Head of caudate nucleus (tissue), 42 donors: ENCODE measurements around the gene RPS6KA4.
A peak's percentile ranks its signal among the peaks of the same experiment; 100 is the strongest.
"Not testable (repeated sequence)": the region's sequence is repeated elsewhere in the genome, so short reads cannot be mapped to it uniquely, and the experiment has no call there.

Experiments
- DNase-seq, 42 donors: peaks; one replicate each; pipeline versions ENCODE4 v3.0.0 to v3.0.0-alpha.2; 2020 to 2021; ENCODE audit warnings: mixed read lengths in 7 of 42
- intact Hi-C: fragments of 100-400 bp; cut with DNase I; formaldehyde crosslinking; loops from one replicate; pipeline ENCODE4 v1.15.0; 2022

Gene RPS6KA4

GRCh38 chr11:64323373-64323772 is 35.6 kb upstream of the RPS6KA4 start:
- intact Hi-C loops = no loop called here
- no peak for DNase-seq

GRCh38 chr11:64323984-64324383 is 35.0 kb upstream of the RPS6KA4 start:
- DNase-seq, intact Hi-C loops: not testable (repeated sequence)

GRCh38 chr11:64324692-64325469 is 34.1 kb upstream of the RPS6KA4 start:
- DNase-seq = no peak
- intact Hi-C loops = no loop called here

GRCh38 chr11:64327375-64327774 is 31.6 kb upstream of the RPS6KA4 start:
- DNase-seq = no peak
- intact Hi-C loops = no loop called here

- DNase-seq = no peak
- intact Hi-C loops = no loop called here
Observed at GRCh38 chr11:64327993-64328392, 31.0 kb upstream of the RPS6KA4 start.

GRCh38 chr11:64330888-64331287 is 28.1 kb upstream of the RPS6KA4 start:
- no peak for DNase-seq
- intact Hi-C loops = no loop called here

GRCh38 chr11:64331569-64332371 is 27.2 kb upstream of the RPS6KA4 start:
- intact Hi-C loops = no loop called here
- DNase-seq = peak in 28 of 42 donors; percentile 29 to 73 (median 48)

- DNase-seq = no peak
- intact Hi-C loops = no loop called here
Observed at GRCh38 chr11:64333556-64333955, 25.4 kb upstream of the RPS6KA4 start.

- no peak for DNase-seq
- intact Hi-C loops = no loop called here
Observed at GRCh38 chr11:64334764-64335735, 23.9 kb upstream of the RPS6KA4 start.

- intact Hi-C loops = no loop called here
Observed at GRCh38 chr11:64337538-64338249, 21.3 kb upstream of the RPS6KA4 start.

GRCh38 chr11:64338716-64339115 is 20.2 kb upstream of the RPS6KA4 start:
- intact Hi-C loops = no loop called here
- no peak for DNase-seq

More at GRCh38 chr11:64337538-64338249, 21.3 kb upstream of the RPS6KA4 start:
- DNase-seq = no peak

GRCh38 chr11:64339286-64339685 is 19.7 kb upstream of the RPS6KA4 start:
- no peak for DNase-seq
- intact Hi-C loops = no loop called here

- peak in 33 of 42 donors; percentile 26 to 67 (median 44) for DNase-seq
- intact Hi-C loops = no loop called here
Observed at GRCh38 chr11:64339754-64340408, 19.1 kb upstream of the RPS6KA4 start, which contains the start of gene CCDC88B. CCDC88B (plus strand) TSS chr11:64340204; CDS start chr11:64340267, 63 bp downstream.

GRCh38 chr11:64340671-64341335 is 18.2 kb upstream of the RPS6KA4 start:
- intact Hi-C loops = no loop called here

GRCh38 chr11:64341429-64341828 is 17.5 kb upstream of the RPS6KA4 start:
- no peak for DNase-seq
- intact Hi-C loops = no loop called here

More at GRCh38 chr11:64340671-64341335, 18.2 kb upstream of the RPS6KA4 start:
- peak in 25 of 42 donors; percentile 23 to 70 (median 43) for DNase-seq

- DNase-seq = peak; percentile 71 to 94 (median 88)
- intact Hi-C loops = no loop called here
Observed at GRCh38 chr11:64341851-64342791, 16.8 kb upstream of the RPS6KA4 start.
